Fibroblast of lung (primary cell): Measurements from ENCODE around the gene ACAD11.

Experiments used
- CTCF ChIP-seq, 2 donors: IDR thresholded peaks in 1 of 2; conservative IDR thresholded peaks in 1 of 2; 1 replicate in 1 of 2; 2 replicates in 1 of 2; pipeline ENCODE4 v1.5.1; 2011 to 2012; ENCODE audit warnings: low read length in 2 of 2, control low read depth in 1 of 2, inconsistent platforms in 1 of 2, low read depth in 1 of 2, mild to moderate bottlenecking in 1 of 2
- EZH2 ChIP-seq: IDR thresholded peaks from 2 replicates; pipeline ENCODE4 v1.5.1; 2012; ENCODE audit warnings: low read length, control low read depth, mild to moderate bottlenecking; ENCODE audit errors: missing control alignments

GRCh38 chr3:132550579-132551305, 108.9 kb downstream of the ACAD11 start:
- TF ChIP-seq CTCF (conservative IDR thresholded peaks at IDR 0.05 in 1 of 2, IDR thresholded peaks at IDR 0.05 in 1 of 2; ENCODE audit: low read depth in 1 of 2, low read length in 2 of 2) (no peak), EZH2 (no peak)
